ENCODE data around the gene PTPN9.
"Not testable (repeated sequence)": the region's sequence is repeated elsewhere in the genome, so short reads cannot be mapped to it uniquely, and the experiment has no call there.

The PTPN9 gene

DNA sequence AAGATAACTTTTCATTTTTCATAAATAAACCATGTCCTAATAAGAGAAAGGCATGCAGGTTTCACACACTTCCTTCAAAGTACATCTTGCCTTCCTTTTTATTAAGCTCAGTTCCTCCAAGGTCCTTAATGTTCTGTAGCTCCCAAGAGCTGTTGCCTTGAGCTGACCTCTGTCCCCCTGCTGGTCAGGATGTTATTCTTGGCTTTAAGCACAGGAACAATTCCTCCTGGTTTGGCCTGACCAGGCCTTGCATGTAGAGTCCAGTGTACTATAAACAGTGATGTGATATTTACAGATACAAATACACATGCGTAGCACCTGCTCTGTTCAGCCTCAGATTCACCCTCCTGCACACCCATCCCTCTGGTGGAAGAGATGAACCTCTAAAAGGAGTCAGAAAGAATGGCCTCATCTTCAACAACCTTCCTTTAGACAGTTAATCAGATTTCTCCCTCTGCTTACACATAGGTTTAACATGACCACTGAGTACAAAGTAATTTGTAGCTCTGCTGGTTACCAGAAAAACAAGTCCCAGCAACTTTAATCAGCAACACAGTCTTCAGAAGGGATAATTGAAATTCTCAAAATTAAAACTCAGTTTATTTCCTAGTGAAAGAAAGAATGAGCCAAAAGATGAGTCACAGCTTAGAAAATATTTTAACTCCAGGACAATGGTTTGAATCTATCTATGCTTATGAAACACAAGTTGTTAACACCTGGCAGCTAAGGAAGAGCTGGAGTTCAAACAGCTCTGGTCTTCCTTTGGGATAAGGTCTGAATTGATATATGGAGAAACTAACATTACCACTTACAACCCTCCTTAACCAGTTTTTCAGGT lies 46.5 kb downstream of the PTPN9 start:
- Histone ChIP-seq H3K4me1 (ENCODE audit: control insufficient read depth in 5 of 5, insufficient read depth in 5 of 5, low read length in 5 of 5) (peaks cover 3 to 33% (median 21%) of the 10 kb centered on the region in 5 donors), H3K9ac (ENCODE audit: low read length in 5 of 5) (peak overlapping the region in 1 of 5 donors; percentile 20), H3K27me3 (ENCODE audit: control insufficient read depth in 5 of 5, insufficient read depth in 4 of 5, low read length in 5 of 5) (no peaks in the 10 kb centered on the region), H3K9me3 (ENCODE audit: control insufficient read depth in 5 of 5, low read length in 5 of 5) (no peaks in the 10 kb centered on the region), H3K4me3 (ENCODE audit: low read depth in 1 of 5, low read length in 5 of 5) (no peak overlapping the region), H3K27ac (ENCODE audit: low read depth, low read length) (peak overlapping the region; percentile 61), H3K36me3 (ENCODE audit: control insufficient read depth in 5 of 5, insufficient read depth in 5 of 5, low read length in 5 of 5) (peaks cover 0 to 4% (median 0%) of the 10 kb centered on the region in 5 donors)

DNA sequence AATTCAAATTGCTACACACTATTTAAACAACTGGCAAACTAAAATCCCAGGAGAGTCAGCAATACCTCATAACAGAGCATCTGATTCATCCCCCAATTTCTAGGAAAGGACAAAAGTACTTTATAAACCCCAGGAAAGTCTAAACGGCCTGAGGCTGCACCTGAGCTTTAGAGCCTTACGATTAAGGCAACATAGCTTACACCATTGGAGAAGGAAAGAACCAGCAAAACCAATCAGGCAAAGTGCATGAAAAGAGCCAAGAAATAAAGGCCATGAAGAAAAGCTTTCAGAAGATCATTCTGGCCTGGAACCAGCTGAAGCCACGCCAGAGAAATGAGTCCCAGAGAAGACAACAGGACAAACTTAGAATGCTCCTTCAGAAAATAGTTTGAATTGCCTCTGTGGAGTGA lies 48.1 kb downstream of the PTPN9 start:
- Histone ChIP-seq H3K27me3 (ENCODE audit: control insufficient read depth in 5 of 5, insufficient read depth in 4 of 5, low read length in 5 of 5) (no peaks in the 10 kb centered on the region), H3K4me3 (ENCODE audit: low read depth in 1 of 5, low read length in 5 of 5) (peak overlapping the region in 1 of 5 donors; percentile 36), H3K9me3 (ENCODE audit: control insufficient read depth in 5 of 5, low read length in 5 of 5) (no peaks in the 10 kb centered on the region), H3K4me1 (ENCODE audit: control insufficient read depth in 5 of 5, insufficient read depth in 5 of 5, low read length in 5 of 5) (peaks cover 3 to 33% (median 21%) of the 10 kb centered on the region in 5 donors), H3K9ac (ENCODE audit: low read length in 5 of 5) (peak overlapping the region in 3 of 5 donors; percentile 3 to 52 (median 16)), H3K27ac (ENCODE audit: low read depth, low read length) (peak overlapping the region; percentile 61), H3K36me3 (ENCODE audit: control insufficient read depth in 5 of 5, insufficient read depth in 5 of 5, low read length in 5 of 5) (peaks cover 4 to 11% (median 9%) of the 10 kb centered on the region in 5 donors)

DNA sequence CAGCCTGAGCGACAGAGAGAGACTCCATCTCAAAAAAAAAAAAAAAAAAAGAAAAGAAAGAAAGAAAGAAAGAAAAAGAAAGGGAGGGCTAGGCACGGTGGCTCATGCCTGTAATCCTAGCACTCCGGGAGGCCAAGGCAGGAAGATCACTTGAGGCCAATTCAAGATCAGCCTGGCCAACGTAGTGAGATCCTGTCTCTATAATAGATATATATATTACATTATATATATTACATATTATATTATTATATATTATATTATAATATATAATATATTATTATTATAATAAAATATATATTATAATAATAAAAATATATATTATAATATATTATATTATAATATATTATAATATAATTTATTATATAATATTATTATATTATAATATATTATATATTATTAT lies 48.9 kb downstream of the PTPN9 start:
- H3K36me3 ChIP-seq (ENCODE audit: control insufficient read depth in 5 of 5, insufficient read depth in 5 of 5, low read length in 5 of 5): peaks cover 4 to 12% (median 12%) of the 10 kb centered on the region in 5 donors
- no peak overlapping the region for H3K27ac ChIP-seq (ENCODE audit: low read depth, low read length)
- H3K9ac ChIP-seq (ENCODE audit: low read length in 5 of 5): no peak overlapping the region
- no peak overlapping the region for H3K4me3 ChIP-seq (ENCODE audit: low read depth in 1 of 5, low read length in 5 of 5)
- no peaks in the 10 kb centered on the region for H3K9me3 ChIP-seq (ENCODE audit: control insufficient read depth in 5 of 5, low read length in 5 of 5)
- H3K27me3 ChIP-seq (ENCODE audit: control insufficient read depth in 5 of 5, insufficient read depth in 4 of 5, low read length in 5 of 5): no peaks in the 10 kb centered on the region
- peaks cover 3 to 33% (median 21%) of the 10 kb centered on the region in 5 donors for H3K4me1 ChIP-seq (ENCODE audit: control insufficient read depth in 5 of 5, insufficient read depth in 5 of 5, low read length in 5 of 5)

DNA sequence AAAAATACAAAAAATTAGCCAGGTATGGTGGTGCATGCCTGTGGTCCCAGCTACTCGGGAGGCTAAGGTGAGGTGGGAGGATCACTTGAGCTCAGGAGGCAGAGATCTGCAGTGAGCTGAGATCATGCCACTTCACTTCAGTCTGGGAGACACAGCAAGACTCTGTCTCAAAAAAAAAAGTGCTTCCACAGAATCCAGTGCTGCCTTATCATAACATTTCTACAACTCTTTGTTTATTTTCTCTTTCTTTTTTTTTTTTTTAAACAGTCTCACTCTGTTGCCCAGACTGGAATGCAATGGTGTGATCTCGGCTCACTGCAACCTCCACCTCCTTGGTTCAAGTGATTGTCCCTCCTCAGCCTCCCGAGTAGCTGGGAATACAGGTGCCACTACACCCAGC lies 53.4 kb downstream of the PTPN9 start:
- not testable (repeated sequence) for H3K27ac ChIP-seq (ENCODE audit: low read depth, low read length); H3K4me3 ChIP-seq (ENCODE audit: low read depth in 1 of 5, low read length in 5 of 5); H3K27me3 ChIP-seq (ENCODE audit: control insufficient read depth in 5 of 5, insufficient read depth in 4 of 5, low read length in 5 of 5); H3K9me3 ChIP-seq (ENCODE audit: control insufficient read depth in 5 of 5, low read length in 5 of 5); H3K4me1 ChIP-seq (ENCODE audit: control insufficient read depth in 5 of 5, insufficient read depth in 5 of 5, low read length in 5 of 5); H3K9ac ChIP-seq (ENCODE audit: low read length in 5 of 5)
- peaks cover 4 to 39% (median 36%) of the 10 kb centered on the region in 5 donors for H3K36me3 ChIP-seq (ENCODE audit: control insufficient read depth in 5 of 5, insufficient read depth in 5 of 5, low read length in 5 of 5)

DNA sequence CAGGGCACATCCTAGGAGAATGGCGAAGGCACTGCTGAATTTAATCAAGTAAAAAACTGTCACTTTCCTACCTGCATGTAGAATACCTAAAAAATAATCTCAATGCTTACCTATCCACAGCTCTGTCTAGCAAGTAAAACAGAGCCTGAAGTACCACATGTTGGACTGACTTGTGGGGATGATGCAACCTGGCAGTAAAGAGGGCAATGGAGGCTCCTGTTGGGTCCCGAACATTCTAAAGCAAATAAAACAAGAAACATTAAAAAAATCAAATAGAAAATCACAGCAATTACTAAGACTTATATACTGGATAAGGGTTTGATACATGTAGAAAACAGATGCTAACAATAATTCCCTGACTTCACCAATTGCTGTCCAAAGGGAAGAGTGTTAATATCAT lies 56.1 kb downstream of the PTPN9 start:
- H3K36me3 ChIP-seq (ENCODE audit: control insufficient read depth in 5 of 5, insufficient read depth in 5 of 5, low read length in 5 of 5): peaks cover 4 to 63% (median 50%) of the 10 kb centered on the region in 5 donors
- no peaks in the 10 kb centered on the region for H3K9me3 ChIP-seq (ENCODE audit: control insufficient read depth in 5 of 5, low read length in 5 of 5)
- H3K27me3 ChIP-seq (ENCODE audit: control insufficient read depth in 5 of 5, insufficient read depth in 4 of 5, low read length in 5 of 5): no peaks in the 10 kb centered on the region
- H3K9ac ChIP-seq (ENCODE audit: low read length in 5 of 5): no peak overlapping the region
- H3K27ac ChIP-seq (ENCODE audit: low read depth, low read length): no peak overlapping the region
- peaks cover 0 to 3% (median 0%) of the 10 kb centered on the region in 5 donors for H3K4me1 ChIP-seq (ENCODE audit: control insufficient read depth in 5 of 5, insufficient read depth in 5 of 5, low read length in 5 of 5)
- H3K4me3 ChIP-seq (ENCODE audit: low read depth in 1 of 5, low read length in 5 of 5): no peak overlapping the region

DNA sequence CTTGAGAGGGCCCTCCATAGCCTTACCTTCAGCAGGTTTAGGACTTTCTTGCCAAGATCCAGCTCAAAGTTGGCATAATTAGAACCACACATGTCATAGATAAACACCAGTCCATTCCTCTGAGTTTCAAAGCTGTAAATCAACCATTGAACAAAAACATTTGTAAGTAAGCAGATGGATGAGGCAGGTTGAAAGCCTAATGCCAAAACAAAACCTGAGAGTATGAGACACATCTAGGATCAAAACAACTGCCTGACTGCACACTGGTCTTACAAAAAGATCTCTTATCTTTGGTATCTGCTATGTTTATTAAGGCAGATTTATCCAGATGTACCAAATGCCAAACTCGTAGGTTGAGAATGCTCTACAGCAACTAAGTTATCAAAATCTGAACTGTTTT lies 61.9 kb downstream of the PTPN9 start:
- H3K36me3 ChIP-seq (ENCODE audit: control insufficient read depth in 5 of 5, insufficient read depth in 5 of 5, low read length in 5 of 5): peaks cover 15 to 70% (median 47%) of the 10 kb centered on the region in 5 donors
- no peak overlapping the region for H3K9ac ChIP-seq (ENCODE audit: low read length in 5 of 5)
- H3K9me3 ChIP-seq (ENCODE audit: control insufficient read depth in 5 of 5, low read length in 5 of 5): no peaks in the 10 kb centered on the region
- H3K27me3 ChIP-seq (ENCODE audit: control insufficient read depth in 5 of 5, insufficient read depth in 4 of 5, low read length in 5 of 5): no peaks in the 10 kb centered on the region
- no peak overlapping the region for H3K27ac ChIP-seq (ENCODE audit: low read depth, low read length)
- H3K4me1 ChIP-seq (ENCODE audit: control insufficient read depth in 5 of 5, insufficient read depth in 5 of 5, low read length in 5 of 5): no peaks in the 10 kb centered on the region
- H3K4me3 ChIP-seq (ENCODE audit: low read depth in 1 of 5, low read length in 5 of 5): no peak overlapping the region

DNA sequence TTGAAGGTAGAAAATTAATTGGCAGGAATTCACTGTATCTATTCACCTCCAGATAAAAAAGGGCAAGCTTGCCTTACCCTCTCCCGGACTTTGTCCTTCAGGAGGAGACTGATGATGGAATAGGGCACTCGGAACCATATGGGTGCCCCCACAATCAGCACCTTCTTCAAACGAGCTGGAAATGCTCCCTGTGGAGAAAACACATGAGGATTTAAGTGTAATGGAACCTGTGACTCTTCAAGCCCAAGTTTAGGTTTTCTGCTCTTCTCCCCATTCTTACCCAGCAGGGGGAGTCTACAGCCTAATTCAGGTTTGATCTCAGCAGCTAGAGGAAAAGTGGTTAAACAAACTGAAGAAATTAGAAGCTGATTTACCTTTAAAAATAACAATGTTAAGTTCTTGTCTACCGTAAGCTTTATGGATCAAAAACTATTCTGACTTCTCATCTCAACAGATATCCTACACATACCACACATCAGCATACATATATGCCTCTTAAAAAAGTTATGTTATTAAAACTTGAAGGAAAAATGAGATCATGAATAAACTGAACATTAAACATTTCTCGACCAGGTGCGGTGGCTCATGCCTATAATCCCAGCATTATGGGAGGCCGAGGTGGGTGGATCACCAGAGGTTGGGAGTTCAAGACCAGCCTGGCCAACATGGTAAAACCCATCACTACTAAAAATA lies 70.1 kb downstream of the PTPN9 start:
- Histone ChIP-seq H3K9ac (ENCODE audit: low read length in 5 of 5) (no peak overlapping the region), H3K27me3 (ENCODE audit: control insufficient read depth in 5 of 5, insufficient read depth in 4 of 5, low read length in 5 of 5) (no peaks in the 10 kb centered on the region), H3K9me3 (ENCODE audit: control insufficient read depth in 5 of 5, low read length in 5 of 5) (no peaks in the 10 kb centered on the region), H3K4me3 (ENCODE audit: low read depth in 1 of 5, low read length in 5 of 5) (no peak overlapping the region), H3K4me1 (ENCODE audit: control insufficient read depth in 5 of 5, insufficient read depth in 5 of 5, low read length in 5 of 5) (no peaks in the 10 kb centered on the region), H3K27ac (ENCODE audit: low read depth, low read length) (no peak overlapping the region), H3K36me3 (ENCODE audit: control insufficient read depth in 5 of 5, insufficient read depth in 5 of 5, low read length in 5 of 5) (peaks cover 19 to 47% (median 36%) of the 10 kb centered on the region in 5 donors)

DNA sequence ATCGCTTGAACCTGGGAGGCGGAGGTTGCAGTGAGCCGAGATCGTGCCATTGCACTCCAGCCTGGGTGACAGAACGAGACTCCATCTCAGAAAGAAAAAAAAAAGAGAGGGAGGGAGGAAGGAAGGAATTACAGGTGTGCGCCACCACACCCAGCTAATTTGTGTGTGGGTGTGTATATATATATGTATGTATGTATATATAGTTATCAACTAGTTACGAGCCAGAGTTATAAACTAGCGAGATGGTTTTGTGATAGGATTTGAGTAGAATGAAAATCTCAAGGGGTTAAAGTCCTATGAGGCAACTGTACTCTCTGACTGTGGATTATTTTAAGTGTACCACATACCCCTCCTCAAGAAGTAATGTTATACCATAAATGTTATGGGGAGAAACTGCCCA lies 76.8 kb downstream of the PTPN9 start:
- Histone ChIP-seq H3K9me3 (ENCODE audit: control insufficient read depth in 5 of 5, low read length in 5 of 5) (no peaks in the 10 kb centered on the region), H3K4me3 (ENCODE audit: low read depth in 1 of 5, low read length in 5 of 5) (no peak overlapping the region), H3K27me3 (ENCODE audit: control insufficient read depth in 5 of 5, insufficient read depth in 4 of 5, low read length in 5 of 5) (no peaks in the 10 kb centered on the region), H3K36me3 (ENCODE audit: control insufficient read depth in 5 of 5, insufficient read depth in 5 of 5, low read length in 5 of 5) (peaks cover 8 to 39% (median 26%) of the 10 kb centered on the region in 5 donors), H3K27ac (ENCODE audit: low read depth, low read length) (no peak overlapping the region), H3K9ac (ENCODE audit: low read length in 5 of 5) (no peak overlapping the region), H3K4me1 (ENCODE audit: control insufficient read depth in 5 of 5, insufficient read depth in 5 of 5, low read length in 5 of 5) (no peaks in the 10 kb centered on the region)

DNA sequence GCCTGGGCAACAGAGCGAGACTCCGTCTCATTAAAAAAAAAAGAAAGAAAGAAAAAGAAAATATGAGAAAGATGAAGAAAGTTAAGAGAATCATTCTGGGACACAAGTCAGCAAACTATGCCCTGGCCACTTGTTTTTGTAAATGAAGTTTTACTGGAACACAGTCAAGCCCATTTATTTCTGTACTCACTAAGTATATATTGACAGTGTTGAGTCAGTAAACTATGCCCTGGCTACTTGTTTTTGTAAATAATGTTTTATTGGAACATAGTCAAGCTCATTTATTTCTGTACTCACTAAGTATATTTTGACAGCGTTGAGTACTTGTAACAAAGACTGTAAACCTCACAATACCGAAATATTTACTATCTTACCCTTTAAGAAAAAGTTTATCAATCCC lies 85.4 kb downstream of the PTPN9 start:
- Histone ChIP-seq H3K4me3 (ENCODE audit: low read depth in 1 of 5, low read length in 5 of 5) (no peak overlapping the region), H3K9ac (ENCODE audit: low read length in 5 of 5) (no peak overlapping the region), H3K27me3 (ENCODE audit: control insufficient read depth in 5 of 5, insufficient read depth in 4 of 5, low read length in 5 of 5) (no peaks in the 10 kb centered on the region), H3K27ac (ENCODE audit: low read depth, low read length) (no peak overlapping the region), H3K4me1 (ENCODE audit: control insufficient read depth in 5 of 5, insufficient read depth in 5 of 5, low read length in 5 of 5) (no peaks in the 10 kb centered on the region), H3K36me3 (ENCODE audit: control insufficient read depth in 5 of 5, insufficient read depth in 5 of 5, low read length in 5 of 5) (peaks cover 7 to 28% (median 13%) of the 10 kb centered on the region in 5 donors), H3K9me3 (ENCODE audit: control insufficient read depth in 5 of 5, low read length in 5 of 5) (no peaks in the 10 kb centered on the region)

DNA sequence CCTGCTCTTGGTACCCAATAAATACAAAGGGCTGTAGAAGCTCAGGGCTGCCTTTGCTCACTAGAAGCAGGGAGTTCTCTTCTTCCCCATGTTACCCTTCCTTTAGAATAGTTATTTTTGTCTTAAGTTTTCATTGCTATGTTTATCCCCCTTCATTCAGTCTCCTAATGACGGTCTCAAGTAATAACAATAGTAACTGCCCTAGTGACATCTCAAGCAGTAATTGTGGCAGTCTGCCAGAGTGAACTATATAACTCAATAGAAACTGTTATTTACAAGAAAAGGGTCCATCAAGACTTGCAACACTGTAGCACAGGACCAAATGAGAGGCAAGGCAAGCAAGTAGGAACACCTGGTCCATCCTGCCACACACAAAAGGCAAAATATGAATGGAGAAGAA lies 95.2 kb downstream of the PTPN9 start:
- no peak overlapping the region for H3K27ac ChIP-seq (ENCODE audit: low read depth, low read length)
- H3K36me3 ChIP-seq (ENCODE audit: control insufficient read depth in 5 of 5, insufficient read depth in 5 of 5, low read length in 5 of 5): peaks cover 13 to 26% (median 20%) of the 10 kb centered on the region in 5 donors
- no peak overlapping the region for H3K4me3 ChIP-seq (ENCODE audit: low read depth in 1 of 5, low read length in 5 of 5)
- no peaks in the 10 kb centered on the region for H3K9me3 ChIP-seq (ENCODE audit: control insufficient read depth in 5 of 5, low read length in 5 of 5)
- no peaks in the 10 kb centered on the region for H3K27me3 ChIP-seq (ENCODE audit: control insufficient read depth in 5 of 5, insufficient read depth in 4 of 5, low read length in 5 of 5)
- no peak overlapping the region for H3K9ac ChIP-seq (ENCODE audit: low read length in 5 of 5)
- H3K4me1 ChIP-seq (ENCODE audit: control insufficient read depth in 5 of 5, insufficient read depth in 5 of 5, low read length in 5 of 5): peaks cover 0 to 7% (median 4%) of the 10 kb centered on the region in 5 donors

All from subcutaneous abdominal adipose tissue (tissue), 5 donors.